ENCODE results near the gene UBE2I.

Gene UBE2I

GRCh38 chr16:1263591-1264344 lies 45.7 kb upstream of the UBE2I start:
- peaks cover 4% of the 10 kb centered on the region; the same call in 1 of the 2 replicates for H4K20me1 ChIP-seq (ENCODE audit: insufficient read depth, low read length)
- no peak overlapping the region for H3K9ac ChIP-seq (ENCODE audit: low read depth, low read length)
- H3K4me3 ChIP-seq (ENCODE audit: low read depth in 1 of 2, low read length in 2 of 2) = no peak overlapping the region
- no peaks in the 10 kb centered on the region for H3K79me2 ChIP-seq (ENCODE audit: insufficient read depth, low read length)
- ATAC-seq (ENCODE audit: insufficient read depth, low read depth) = no peak
- H3K9me3 ChIP-seq (ENCODE audit: insufficient read depth, low read length, severe bottlenecking) = no peaks in the 10 kb centered on the region
- no peak overlapping the region for H3K27ac ChIP-seq (ENCODE audit: low read length)
- H2AFZ ChIP-seq (ENCODE audit: low read depth, low read length) = no peak overlapping the region
- no peaks in the 10 kb centered on the region for H3K36me3 ChIP-seq (ENCODE audit: insufficient read depth, low read length)
- no peaks in the 10 kb centered on the region for H3K27me3 ChIP-seq (ENCODE audit: insufficient read depth, low read length, poor library complexity)
- no peaks in the 10 kb centered on the region for H3K4me1 ChIP-seq (ENCODE audit: insufficient read depth, low read length)
- TF ChIP-seq EZH2 (IDR thresholded peaks at IDR 0.05; ENCODE audit: borderline replicate concordance, low read depth, low read length, severe bottlenecking) (no peak), CTCF (IDR thresholded peaks at IDR 0.05; ENCODE audit: borderline replicate concordance, extremely low read depth, low read length, poor library complexity, severe bottlenecking) (no peak)
- DNase-seq = no peak
- no peak overlapping the region for H3K4me2 ChIP-seq (ENCODE audit: insufficient read depth, low read length)

GRCh38 chr16:1264345-1265089 lies 44.9 kb upstream of the UBE2I start:
- Histone ChIP-seq H3K36me3 (ENCODE audit: insufficient read depth, low read length) (no peaks in the 10 kb centered on the region), H4K20me1 (ENCODE audit: insufficient read depth, low read length) (peaks cover 4% of the 10 kb centered on the region; the same call in 1 of the 2 replicates), H3K4me3 (ENCODE audit: low read depth in 1 of 2, low read length in 2 of 2) (no peak overlapping the region), H3K27me3 (ENCODE audit: insufficient read depth, low read length, poor library complexity) (no peaks in the 10 kb centered on the region), H3K27ac (ENCODE audit: low read length) (no peak overlapping the region), H3K4me2 (ENCODE audit: insufficient read depth, low read length) (no peak overlapping the region), H3K9ac (ENCODE audit: low read depth, low read length) (no peak overlapping the region), H3K79me2 (ENCODE audit: insufficient read depth, low read length) (no peaks in the 10 kb centered on the region), H3K9me3 (ENCODE audit: insufficient read depth, low read length, severe bottlenecking) (no peaks in the 10 kb centered on the region), H3K4me1 (ENCODE audit: insufficient read depth, low read length) (no peaks in the 10 kb centered on the region), H2AFZ (ENCODE audit: low read depth, low read length) (no peak overlapping the region)
- ATAC-seq (ENCODE audit: insufficient read depth, low read depth) (no peak), DNase-seq (no peak)
- TF ChIP-seq EZH2 (IDR thresholded peaks at IDR 0.05; ENCODE audit: borderline replicate concordance, low read depth, low read length, severe bottlenecking) = no peak
- no peak for TF ChIP-seq CTCF (IDR thresholded peaks at IDR 0.05; ENCODE audit: borderline replicate concordance, extremely low read depth, low read length, poor library complexity, severe bottlenecking)

- DNase-seq (no peak), ATAC-seq (ENCODE audit: insufficient read depth, low read depth) (no peak)
- Histone ChIP-seq H3K9ac (ENCODE audit: low read depth, low read length) (no peak overlapping the region), H3K27ac (ENCODE audit: low read length) (no peak overlapping the region), H3K79me2 (ENCODE audit: insufficient read depth, low read length) (no peaks in the 10 kb centered on the region), H3K4me3 (ENCODE audit: low read depth in 1 of 2, low read length in 2 of 2) (no peak overlapping the region), H3K27me3 (ENCODE audit: insufficient read depth, low read length, poor library complexity) (no peaks in the 10 kb centered on the region), H3K4me1 (ENCODE audit: insufficient read depth, low read length) (no peaks in the 10 kb centered on the region), H3K36me3 (ENCODE audit: insufficient read depth, low read length) (no peaks in the 10 kb centered on the region), H2AFZ (ENCODE audit: low read depth, low read length) (no peak overlapping the region), H4K20me1 (ENCODE audit: insufficient read depth, low read length) (peaks cover 4% of the 10 kb centered on the region; the same call in 1 of the 2 replicates), H3K9me3 (ENCODE audit: insufficient read depth, low read length, severe bottlenecking) (no peaks in the 10 kb centered on the region), H3K4me2 (ENCODE audit: insufficient read depth, low read length) (no peak overlapping the region)
- TF ChIP-seq EZH2 (IDR thresholded peaks at IDR 0.05; ENCODE audit: borderline replicate concordance, low read depth, low read length, severe bottlenecking) = no peak
- no peak for TF ChIP-seq CTCF (IDR thresholded peaks at IDR 0.05; ENCODE audit: borderline replicate concordance, extremely low read depth, low read length, poor library complexity, severe bottlenecking)
Observed at GRCh38 chr16:1265090-1265630, 44.3 kb upstream of the UBE2I start.
